Adrenal gland (tissue), 5 donors: ENCODE measurements around the gene CDH4.

ENCODE experiments used
- POLR2A ChIP-seq, 2 donors: fragments of 450-650 bp; IDR thresholded peaks; one replicate each; pipeline ENCODE4 v1.6.1; 2017; ENCODE audit warnings: antibody characterized with exemption in 2 of 2, mild to moderate bottlenecking in 2 of 2, moderate library complexity in 1 of 2
- TF ChIP-seq, protein P1 (sequence below), 6 experiments: fragments of 450-650 bp in 4 of 6; fragments of 200-600 bp in 2 of 6; sonication (generic) in 1 of 6; IDR thresholded peaks; 1 replicate in 5 of 6; 2 replicates in 1 of 6; pipeline versions ENCODE4 v1.5.1 to v1.8.0; 2016 to 2021; ENCODE audit warnings: antibody characterized with exemption in 6 of 6, mild to moderate bottlenecking in 2 of 6, moderate library complexity in 1 of 6
- donor health status: DM: no; HTN: no; CAD: no.

GRCh38 chr20:61546641-61547040 is 294.6 kb downstream of the CDH4 start:
- TF ChIP-seq, protein P1, sequence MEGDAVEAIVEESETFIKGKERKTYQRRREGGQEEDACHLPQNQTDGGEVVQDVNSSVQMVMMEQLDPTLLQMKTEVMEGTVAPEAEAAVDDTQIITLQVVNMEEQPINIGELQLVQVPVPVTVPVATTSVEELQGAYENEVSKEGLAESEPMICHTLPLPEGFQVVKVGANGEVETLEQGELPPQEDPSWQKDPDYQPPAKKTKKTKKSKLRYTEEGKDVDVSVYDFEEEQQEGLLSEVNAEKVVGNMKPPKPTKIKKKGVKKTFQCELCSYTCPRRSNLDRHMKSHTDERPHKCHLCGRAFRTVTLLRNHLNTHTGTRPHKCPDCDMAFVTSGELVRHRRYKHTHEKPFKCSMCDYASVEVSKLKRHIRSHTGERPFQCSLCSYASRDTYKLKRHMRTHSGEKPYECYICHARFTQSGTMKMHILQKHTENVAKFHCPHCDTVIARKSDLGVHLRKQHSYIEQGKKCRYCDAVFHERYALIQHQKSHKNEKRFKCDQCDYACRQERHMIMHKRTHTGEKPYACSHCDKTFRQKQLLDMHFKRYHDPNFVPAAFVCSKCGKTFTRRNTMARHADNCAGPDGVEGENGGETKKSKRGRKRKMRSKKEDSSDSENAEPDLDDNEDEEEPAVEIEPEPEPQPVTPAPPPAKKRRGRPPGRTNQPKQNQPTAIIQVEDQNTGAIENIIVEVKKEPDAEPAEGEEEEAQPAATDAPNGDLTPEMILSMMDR (IDR thresholded peaks at IDR 0.05): no peak
- no peak for TF ChIP-seq POLR2A (IDR thresholded peaks at IDR 0.05)
